ACHN (cell line): ENCODE data around the gene NPAS3.

Experiments
- DNase-seq: peaks from one replicate; pipeline ENCODE4 v3.0.0-alpha.2; 2015
- in situ Hi-C: cut with HindIII; loops from 2 replicates; pipeline ENCODE4 v1.10.0; 2017; ENCODE audit warnings: low sequenced_read_pairs, low pct_ligation_motif_present, low pct_unique_long_range_greater_than_20kb

NPAS3 gene

GRCh38 chr14:33375196-33375595 is 436.5 kb downstream of the NPAS3 start:
- in situ Hi-C loops: no loop called here
- no peak for DNase-seq

GRCh38 chr14:33375786-33376185 is 437.1 kb downstream of the NPAS3 start:
- DNase-seq: no peak
- in situ Hi-C loops: no loop called here

GRCh38 chr14:33376510-33376909 is 437.8 kb downstream of the NPAS3 start:
- in situ Hi-C loops: no loop called here
- DNase-seq: no peak

- no peak for DNase-seq
- in situ Hi-C loops: no loop called here
Measured at GRCh38 chr14:33377596-33378390, 439.1 kb downstream of the NPAS3 start.

DNA sequence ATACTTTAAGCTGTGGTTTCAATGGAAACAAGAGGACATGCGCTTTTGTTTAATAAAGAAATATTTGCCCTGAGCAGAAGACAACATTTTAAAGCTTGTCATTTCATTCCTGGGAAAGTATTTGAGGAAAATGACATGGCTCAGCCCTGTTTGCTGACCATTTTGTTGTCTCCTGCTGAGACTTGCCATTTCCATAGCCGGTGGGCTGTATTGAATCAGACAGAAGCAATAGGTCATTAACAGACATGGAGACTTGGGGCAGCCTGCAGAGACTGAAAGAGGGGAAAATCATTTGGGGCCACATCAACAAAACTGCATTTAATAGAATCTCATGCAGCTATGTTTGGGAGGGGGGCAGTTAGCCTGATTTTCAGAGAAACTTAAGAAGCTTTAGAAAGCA is 443.0 kb downstream of the NPAS3 start:
- no peak for DNase-seq
- in situ Hi-C loops: no loop called here

- DNase-seq: no peak
- in situ Hi-C loops: no loop called here
Measured at GRCh38 chr14:33386140-33386539, 447.5 kb downstream of the NPAS3 start.

DNA sequence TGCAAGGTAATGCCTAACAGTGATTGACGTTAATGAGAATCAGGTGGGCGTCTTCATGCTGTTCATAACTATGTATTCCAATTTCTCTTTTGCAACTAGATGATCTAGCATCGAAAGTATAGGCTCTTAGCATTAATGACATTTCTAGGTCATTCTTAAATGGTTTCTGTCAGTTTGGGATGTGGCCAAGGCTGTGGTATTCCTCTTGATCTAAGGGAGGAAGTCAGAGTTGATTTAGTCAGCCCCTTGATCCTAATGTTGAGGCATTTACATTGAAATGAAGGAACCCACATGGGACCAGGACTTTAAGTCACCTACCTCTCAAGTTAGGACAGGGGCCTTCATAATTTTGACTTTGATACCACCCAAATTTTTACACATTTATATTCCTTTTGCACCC is 448.1 kb downstream of the NPAS3 start:
- no peak for DNase-seq
- in situ Hi-C loops: no loop called here

DNA sequence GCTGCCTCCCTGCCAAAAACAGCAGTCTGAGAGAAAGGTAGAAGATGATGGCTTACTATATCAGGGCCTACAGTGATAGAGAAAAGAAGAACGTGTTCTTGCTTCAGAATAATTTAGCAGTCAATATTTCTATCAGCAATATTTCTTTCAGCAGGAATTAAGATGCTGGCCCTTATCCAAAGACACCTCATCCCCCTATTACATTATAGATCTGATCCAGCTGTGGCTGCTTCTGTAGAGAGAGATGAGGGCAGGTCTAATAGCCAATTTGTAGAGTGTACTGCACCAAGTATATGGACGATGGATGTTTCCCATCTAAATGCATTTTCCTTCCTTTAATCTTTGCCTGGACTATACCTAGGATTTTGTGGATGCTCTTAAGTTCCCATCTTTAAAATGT is 451.7 kb downstream of the NPAS3 start:
- in situ Hi-C loops: no loop called here
- no peak for DNase-seq

DNA sequence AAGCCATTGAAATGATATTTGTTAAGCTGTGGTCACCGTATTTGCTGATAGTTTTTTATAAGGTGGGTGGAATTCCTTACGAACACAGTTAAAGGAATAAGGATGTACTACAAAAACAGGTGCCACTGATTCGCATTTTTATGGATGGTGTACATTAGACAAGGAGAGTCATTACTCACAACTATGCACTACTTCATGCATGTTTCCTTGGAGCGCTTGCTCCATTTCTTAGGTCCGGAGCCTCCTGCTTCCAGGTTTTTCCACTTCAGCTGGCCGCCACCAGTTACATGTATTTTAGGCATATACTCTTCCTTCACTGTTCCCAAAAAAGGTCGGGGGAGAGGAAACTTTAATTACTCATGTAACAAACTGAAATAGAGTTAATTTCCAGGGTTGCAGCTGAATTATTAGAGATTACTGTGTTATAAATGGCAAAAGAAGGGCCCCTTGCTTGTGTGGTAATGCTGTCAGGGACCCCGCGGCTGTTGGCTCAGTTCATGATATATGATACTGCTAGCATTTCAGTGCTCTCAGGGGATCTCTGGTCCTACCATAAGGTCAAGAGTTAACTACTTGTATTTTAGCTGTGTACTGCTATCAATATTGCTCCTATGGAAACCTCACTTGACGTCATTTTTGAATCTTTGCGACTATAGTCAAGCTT is 454.7 kb downstream of the NPAS3 start:
- in situ Hi-C loops: no loop called here
- no peak for DNase-seq

DNA sequence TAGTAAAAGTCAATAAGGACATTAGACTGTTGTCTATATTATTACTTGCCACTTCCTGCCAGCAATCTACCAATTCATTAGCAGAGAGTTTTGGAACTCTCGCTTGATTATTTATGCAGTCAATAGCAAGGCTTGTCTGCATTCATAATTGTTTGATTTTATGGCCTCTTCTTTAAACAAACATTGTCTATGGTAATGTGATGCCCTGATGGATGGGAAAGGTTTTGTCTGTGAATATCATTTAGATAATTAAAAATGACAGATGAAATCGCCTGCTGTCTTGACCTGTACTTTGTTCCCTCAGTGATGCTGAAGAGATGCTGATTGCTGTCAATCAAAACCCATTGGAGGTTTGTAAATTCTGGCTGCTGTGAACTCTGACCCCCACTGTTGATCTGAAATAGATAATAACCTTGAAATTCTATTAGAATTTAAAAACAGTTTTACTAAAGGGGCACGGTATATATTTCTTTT is 455.3 kb downstream of the NPAS3 start:
- in situ Hi-C loops: no loop called here
- DNase-seq: no peak

DNA sequence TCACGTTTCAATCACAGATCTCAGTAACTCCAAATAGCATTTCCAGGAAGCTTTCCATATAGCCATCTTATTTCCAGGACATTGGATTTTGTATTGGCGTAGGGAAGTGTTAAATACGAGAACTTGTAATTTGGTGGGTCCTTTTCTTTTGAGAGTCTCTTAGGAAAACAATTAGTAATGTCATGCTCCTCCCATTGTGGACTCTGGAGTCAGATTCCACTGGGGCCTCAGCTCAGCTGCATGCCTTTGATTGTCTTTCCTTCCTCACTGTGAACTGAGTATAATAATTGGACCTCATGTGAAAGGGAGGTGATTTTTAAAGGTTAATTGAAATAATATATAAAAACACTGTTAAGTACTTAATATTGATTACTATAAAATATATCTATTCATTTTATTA is 462.6 kb downstream of the NPAS3 start:
- in situ Hi-C loops: no loop called here
- no peak for DNase-seq

- no peak for DNase-seq
- in situ Hi-C loops: no loop called here
Measured at GRCh38 chr14:33402604-33403003, 463.9 kb downstream of the NPAS3 start.

- peak; percentile 39 for DNase-seq
- in situ Hi-C loops: no loop called here
Measured at GRCh38 chr14:33404054-33404453, 465.4 kb downstream of the NPAS3 start.

DNA sequence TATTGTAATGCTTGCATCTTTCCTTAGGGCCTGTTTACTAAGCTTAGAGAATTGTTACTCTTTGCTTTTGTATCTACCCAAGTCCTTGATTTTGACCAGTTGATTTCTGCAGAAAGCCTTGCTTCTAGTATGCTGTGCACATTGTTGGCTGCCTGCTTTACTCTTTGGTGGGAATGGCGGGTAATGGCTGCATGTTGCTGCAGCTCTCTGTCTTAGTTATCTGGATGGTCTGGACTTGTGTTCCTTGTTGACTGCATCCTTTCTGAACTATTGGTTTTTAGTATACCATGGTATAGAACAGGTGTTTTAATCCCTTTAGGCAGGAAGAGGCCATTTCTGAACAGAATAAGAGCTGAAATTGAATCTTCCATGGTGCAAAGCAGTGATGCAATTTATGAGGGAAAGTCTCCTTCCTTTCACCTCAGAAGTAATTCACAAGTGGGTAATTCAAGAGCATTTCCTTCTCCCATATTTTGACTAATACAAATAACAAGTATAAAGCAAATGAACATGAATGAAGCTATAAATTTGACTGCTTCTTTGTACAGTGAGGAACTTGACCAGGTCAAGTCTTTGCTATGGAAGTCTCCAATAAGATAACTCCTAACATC is 466.4 kb downstream of the NPAS3 start:
- no peak for DNase-seq
- in situ Hi-C loops: no loop called here

GRCh38 chr14:33406766-33407165 is 468.1 kb downstream of the NPAS3 start:
- DNase-seq: no peak
- in situ Hi-C loops: no loop called here

- DNase-seq: no peak
- in situ Hi-C loops: no loop called here
Measured at GRCh38 chr14:33408291-33408690, 469.6 kb downstream of the NPAS3 start.

GRCh38 chr14:33412450-33412849 is 473.8 kb downstream of the NPAS3 start:
- DNase-seq: no peak
- in situ Hi-C loops: no loop called here

DNA sequence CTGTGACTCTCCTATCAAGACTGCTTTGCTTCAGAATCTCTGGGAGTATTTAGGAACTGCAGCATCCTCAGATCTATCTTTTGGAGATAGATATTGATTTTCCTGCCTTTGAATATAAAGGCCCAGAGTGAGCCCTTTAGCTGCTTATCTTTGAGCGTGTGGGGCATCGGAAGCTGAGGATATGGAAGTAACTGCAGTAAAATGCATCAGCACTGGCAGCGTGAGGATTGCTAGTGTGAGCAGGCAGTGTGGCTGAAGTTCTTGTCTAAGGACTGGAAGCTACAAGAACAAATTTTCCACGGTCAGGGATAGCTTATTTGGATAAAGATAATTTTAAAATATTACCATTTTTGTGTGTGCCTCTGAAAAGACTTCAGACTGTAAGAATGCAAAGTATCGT is 474.7 kb downstream of the NPAS3 start:
- DNase-seq: no peak
- in situ Hi-C loops: no loop called here

DNA sequence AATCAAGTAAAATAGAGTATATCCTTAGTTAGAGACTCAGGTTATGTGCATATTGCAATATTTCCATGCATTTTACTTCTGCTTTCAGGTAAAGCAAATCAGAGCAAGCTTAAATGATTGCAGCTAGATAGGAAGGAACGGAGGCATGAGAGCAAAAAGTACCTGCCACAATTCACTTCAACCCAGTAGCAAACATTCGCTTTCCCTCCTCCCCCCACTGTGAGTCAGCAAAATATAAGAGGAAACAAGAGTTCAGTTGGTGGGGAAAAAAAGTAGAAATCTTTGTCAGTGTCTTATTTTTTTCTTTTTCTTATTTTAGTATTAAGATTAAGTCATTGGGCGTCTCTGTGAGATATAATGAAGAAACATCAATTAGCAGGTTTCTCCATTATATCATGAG is 475.4 kb downstream of the NPAS3 start:
- in situ Hi-C loops: no loop called here
- no peak for DNase-seq
